ENCODE measurements around the gene PPP4C. TPM values are rescaled to one million over a fixed set of nuclear protein-coding genes. Genes with fewer than 3 reads are reported as not detected.

The PPP4C gene
- total RNA-seq, 1 experiment from 2014 or later: 163 TPM

DNA sequence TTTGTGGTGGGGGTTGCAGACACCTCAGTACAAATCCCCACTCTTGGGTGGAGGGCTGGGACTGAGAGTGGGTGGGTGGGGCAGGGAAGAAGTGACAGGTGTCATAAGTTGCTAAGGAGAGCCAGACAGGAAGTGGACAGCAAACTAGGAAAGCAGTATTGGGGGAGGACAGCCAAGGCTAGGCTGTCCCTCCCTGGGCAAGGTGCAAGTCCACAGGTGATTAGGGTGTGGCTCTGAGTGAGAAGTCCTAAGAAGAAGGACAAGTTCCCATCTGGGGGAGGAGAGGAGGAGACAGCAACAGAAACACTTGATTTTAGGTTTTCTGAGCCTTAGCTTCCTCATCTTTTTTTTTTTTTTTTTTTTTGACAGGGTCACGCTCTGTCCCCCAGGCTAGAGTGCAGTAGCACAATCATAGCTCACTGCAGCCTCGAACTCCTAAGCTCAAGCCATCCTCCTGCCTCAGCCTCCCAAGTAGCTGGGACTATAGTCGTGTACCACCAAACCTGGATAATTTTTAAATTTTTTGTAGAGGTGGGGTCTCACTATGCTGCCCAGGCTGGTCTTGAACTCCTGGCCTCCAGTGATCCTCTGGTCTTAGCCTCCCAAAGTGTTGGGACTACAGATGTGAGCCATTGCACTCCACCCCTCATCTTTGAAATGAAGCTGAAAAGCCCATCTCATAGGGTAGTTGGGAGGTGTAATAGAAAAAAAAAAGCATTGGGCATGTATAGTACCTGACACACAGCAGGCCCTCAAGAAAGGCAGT, 44.7 kb downstream of the PPP4C start:
- Histone ChIP-seq H3K9me3 (ENCODE audit: control insufficient read depth, low read depth, low read length) (no peaks in the 10 kb centered on the region), H3K27ac (ENCODE audit: insufficient read length, low read depth, low read length) (no peak overlapping the region), H2BK120ac (ENCODE audit: low read depth, low read length, poor library complexity, severe bottlenecking) (no peak overlapping the region), H2BK20ac (ENCODE audit: low read depth, low read length, poor library complexity, severe bottlenecking) (no peak overlapping the region), H3K4me1 (ENCODE audit: insufficient read depth, low read length) (no peaks in the 10 kb centered on the region), H2AK5ac (ENCODE audit: insufficient read length, low read length) (no peak overlapping the region), H3K4me2 (ENCODE audit: insufficient read depth, insufficient read length, low read length) (no peak overlapping the region), H3K23ac (ENCODE audit: insufficient read length, low read depth, low read length) (no peak overlapping the region), H2BK12ac (ENCODE audit: insufficient read length, low read depth, low read length) (no peak overlapping the region), H3K4ac (ENCODE audit: low read depth, low read length) (no peak overlapping the region), H4K5ac (ENCODE audit: insufficient read length, low read depth, low read length) (no peak overlapping the region), H3K79me2 (ENCODE audit: insufficient read depth, low read length) (no peaks in the 10 kb centered on the region), H3K18ac (ENCODE audit: insufficient read length, low read depth, low read length) (no peak overlapping the region), H4K20me1 (ENCODE audit: control insufficient read depth, insufficient read depth, insufficient read length) (no peaks in the 10 kb centered on the region), H3K9ac (ENCODE audit: extremely low read depth, insufficient read length, low read length) (no peak overlapping the region), H3K56ac (ENCODE audit: insufficient read length, low read depth, low read length) (no peak overlapping the region), H2AFZ (ENCODE audit: low read length) (no peak overlapping the region), H2BK15ac (ENCODE audit: low read depth, low read length) (no peak overlapping the region), H3K23me2 (ENCODE audit: insufficient read length, low read depth, low read length, poor library complexity, severe bottlenecking) (peaks cover 3% of the 10 kb centered on the region), H3K27me3 (ENCODE audit: insufficient read depth, low read length) (no peaks in the 10 kb centered on the region; the same call in 1 of the 2 replicates), H2BK5ac (ENCODE audit: insufficient read length, low read length) (no peak overlapping the region), H4K8ac (replicated peaks; ENCODE audit: insufficient read length, low read depth, low read length) (no peak overlapping the region), H3T11ph (ENCODE audit: low read length) (no peak overlapping the region), H3K79me1 (ENCODE audit: insufficient read depth, low read depth, low read length, poor library complexity, severe bottlenecking) (no peaks in the 10 kb centered on the region), H3K14ac (ENCODE audit: insufficient read depth, low read length) (no peak overlapping the region), H4K91ac (ENCODE audit: insufficient read length, low read depth, low read length) (no peak overlapping the region)
- Mint-ChIP-seq H3K27ac (no peak overlapping the region), H3K9me3 (no peaks in the 10 kb centered on the region), H3K36me3 (ENCODE audit: insufficient read depth in 1 of 3, low read depth in 3 of 3) (peaks cover 0 to 28% (median 16%) of the 10 kb centered on the region in 3 experiments; a peak in 6 of 7 replicates), H3K27me3 (ENCODE audit: low read depth) (peaks cover 3% of the 10 kb centered on the region), H3K4me3 (no peak overlapping the region; a peak in 3 of 5 replicates), H3K4me1 (peaks cover 8 to 14% of the 10 kb centered on the region in 2 experiments)
- no CpG with 5 or more reads among the region's 3 CpGs for WGBS (ENCODE audit: extremely low coverage, insufficient read length, low lambda C conversion rate)
- no peak for DNase-seq
- TF ChIP-seq, protein P1, sequence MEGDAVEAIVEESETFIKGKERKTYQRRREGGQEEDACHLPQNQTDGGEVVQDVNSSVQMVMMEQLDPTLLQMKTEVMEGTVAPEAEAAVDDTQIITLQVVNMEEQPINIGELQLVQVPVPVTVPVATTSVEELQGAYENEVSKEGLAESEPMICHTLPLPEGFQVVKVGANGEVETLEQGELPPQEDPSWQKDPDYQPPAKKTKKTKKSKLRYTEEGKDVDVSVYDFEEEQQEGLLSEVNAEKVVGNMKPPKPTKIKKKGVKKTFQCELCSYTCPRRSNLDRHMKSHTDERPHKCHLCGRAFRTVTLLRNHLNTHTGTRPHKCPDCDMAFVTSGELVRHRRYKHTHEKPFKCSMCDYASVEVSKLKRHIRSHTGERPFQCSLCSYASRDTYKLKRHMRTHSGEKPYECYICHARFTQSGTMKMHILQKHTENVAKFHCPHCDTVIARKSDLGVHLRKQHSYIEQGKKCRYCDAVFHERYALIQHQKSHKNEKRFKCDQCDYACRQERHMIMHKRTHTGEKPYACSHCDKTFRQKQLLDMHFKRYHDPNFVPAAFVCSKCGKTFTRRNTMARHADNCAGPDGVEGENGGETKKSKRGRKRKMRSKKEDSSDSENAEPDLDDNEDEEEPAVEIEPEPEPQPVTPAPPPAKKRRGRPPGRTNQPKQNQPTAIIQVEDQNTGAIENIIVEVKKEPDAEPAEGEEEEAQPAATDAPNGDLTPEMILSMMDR (conservative IDR thresholded peaks at IDR 0.05): no peak
